ENCODE results near the gene ROR2.

The ROR2 gene

GRCh38 chr9:91781116-91781515, 168.9 kb downstream of the ROR2 start:
- H3K4me1 Mint-ChIP-seq (ENCODE audit: low read depth): peaks cover 35% of the 10 kb centered on the region
- no peak overlapping the region for H3K27ac Mint-ChIP-seq
- H3K9me3 Mint-ChIP-seq (ENCODE audit: low read depth): no peaks in the 10 kb centered on the region
- peaks cover 9% of the 10 kb centered on the region for H3K27me3 Mint-ChIP-seq
- no peaks in the 10 kb centered on the region for H3K36me3 Mint-ChIP-seq
- H3K4me3 Mint-ChIP-seq: no peak overlapping the region

GRCh38 chr9:91778031-91778430, 172.0 kb downstream of the ROR2 start:
- Mint-ChIP-seq H3K36me3 (no peaks in the 10 kb centered on the region), H3K4me3 (no peak overlapping the region), H3K4me1 (ENCODE audit: low read depth) (peaks cover 13% of the 10 kb centered on the region), H3K27ac (no peak overlapping the region), H3K27me3 (peaks cover 5% of the 10 kb centered on the region), H3K9me3 (ENCODE audit: low read depth) (no peaks in the 10 kb centered on the region)

GRCh38 chr9:91777292-91777830, 172.7 kb downstream of the ROR2 start:
- H3K36me3 Mint-ChIP-seq: no peaks in the 10 kb centered on the region
- no peaks in the 10 kb centered on the region for H3K9me3 Mint-ChIP-seq (ENCODE audit: low read depth)
- peaks cover 6% of the 10 kb centered on the region for H3K4me1 Mint-ChIP-seq (ENCODE audit: low read depth)
- no peak overlapping the region for H3K4me3 Mint-ChIP-seq
- H3K27me3 Mint-ChIP-seq: peaks cover 5% of the 10 kb centered on the region
- no peak overlapping the region for H3K27ac Mint-ChIP-seq

- no peak overlapping the region for H3K4me3 Mint-ChIP-seq
- no peak overlapping the region for H3K27ac Mint-ChIP-seq
- no peaks in the 10 kb centered on the region for H3K36me3 Mint-ChIP-seq
- H3K4me1 Mint-ChIP-seq (ENCODE audit: low read depth): peaks cover 3% of the 10 kb centered on the region
- no peaks in the 10 kb centered on the region for H3K9me3 Mint-ChIP-seq (ENCODE audit: low read depth)
- peaks cover 5% of the 10 kb centered on the region for H3K27me3 Mint-ChIP-seq
Observed at GRCh38 chr9:91776409-91777291, 173.4 kb downstream of the ROR2 start.

- H3K4me1 Mint-ChIP-seq (ENCODE audit: low read depth): no peaks in the 10 kb centered on the region
- no peak overlapping the region for H3K27ac Mint-ChIP-seq
- H3K27me3 Mint-ChIP-seq: peaks cover 5% of the 10 kb centered on the region
- H3K9me3 Mint-ChIP-seq (ENCODE audit: low read depth): no peaks in the 10 kb centered on the region
- H3K4me3 Mint-ChIP-seq: no peak overlapping the region
- H3K36me3 Mint-ChIP-seq: no peaks in the 10 kb centered on the region
Observed at GRCh38 chr9:91775708-91776028, 174.4 kb downstream of the ROR2 start.

- Mint-ChIP-seq H3K36me3 (no peaks in the 10 kb centered on the region), H3K27me3 (peaks cover 5% of the 10 kb centered on the region), H3K4me3 (no peak overlapping the region), H3K9me3 (ENCODE audit: low read depth) (no peaks in the 10 kb centered on the region), H3K4me1 (ENCODE audit: low read depth) (no peaks in the 10 kb centered on the region), H3K27ac (no peak overlapping the region)
Observed at GRCh38 chr9:91775011-91775707, 174.9 kb downstream of the ROR2 start.

- no peak overlapping the region for H3K4me3 Mint-ChIP-seq
- peaks cover 9% of the 10 kb centered on the region for H3K27me3 Mint-ChIP-seq
- no peak overlapping the region for H3K27ac Mint-ChIP-seq
- H3K4me1 Mint-ChIP-seq (ENCODE audit: low read depth): no peaks in the 10 kb centered on the region
- no peaks in the 10 kb centered on the region for H3K36me3 Mint-ChIP-seq
- no peaks in the 10 kb centered on the region for H3K9me3 Mint-ChIP-seq (ENCODE audit: low read depth)
Observed at GRCh38 chr9:91773156-91773555, 176.9 kb downstream of the ROR2 start.

GRCh38 chr9:91771864-91772263, 178.2 kb downstream of the ROR2 start:
- Mint-ChIP-seq H3K27ac (no peak overlapping the region), H3K4me1 (ENCODE audit: low read depth) (no peaks in the 10 kb centered on the region), H3K27me3 (peaks cover 15% of the 10 kb centered on the region), H3K4me3 (no peak overlapping the region), H3K36me3 (no peaks in the 10 kb centered on the region), H3K9me3 (ENCODE audit: low read depth) (no peaks in the 10 kb centered on the region)

GRCh38 chr9:91771027-91771426, 179.0 kb downstream of the ROR2 start:
- Mint-ChIP-seq H3K9me3 (ENCODE audit: low read depth) (no peaks in the 10 kb centered on the region), H3K27me3 (peaks cover 20% of the 10 kb centered on the region), H3K36me3 (no peaks in the 10 kb centered on the region), H3K4me1 (ENCODE audit: low read depth) (no peaks in the 10 kb centered on the region), H3K4me3 (no peak overlapping the region), H3K27ac (no peak overlapping the region)

GRCh38 chr9:91770229-91770628, 179.8 kb downstream of the ROR2 start:
- no peaks in the 10 kb centered on the region for H3K9me3 Mint-ChIP-seq (ENCODE audit: low read depth)
- H3K4me3 Mint-ChIP-seq: no peak overlapping the region
- H3K4me1 Mint-ChIP-seq (ENCODE audit: low read depth): no peaks in the 10 kb centered on the region
- H3K36me3 Mint-ChIP-seq: no peaks in the 10 kb centered on the region
- H3K27me3 Mint-ChIP-seq: peaks cover 17% of the 10 kb centered on the region
- no peak overlapping the region for H3K27ac Mint-ChIP-seq

- H3K9me3 Mint-ChIP-seq (ENCODE audit: low read depth): no peaks in the 10 kb centered on the region
- no peaks in the 10 kb centered on the region for H3K4me1 Mint-ChIP-seq (ENCODE audit: low read depth)
- H3K27ac Mint-ChIP-seq: no peak overlapping the region
- no peak overlapping the region for H3K4me3 Mint-ChIP-seq
- peaks cover 15% of the 10 kb centered on the region for H3K27me3 Mint-ChIP-seq
- H3K36me3 Mint-ChIP-seq: no peaks in the 10 kb centered on the region
Observed at GRCh38 chr9:91768977-91769916, 180.8 kb downstream of the ROR2 start.

GRCh38 chr9:91768507-91768906, 181.5 kb downstream of the ROR2 start:
- Mint-ChIP-seq H3K36me3 (no peaks in the 10 kb centered on the region), H3K27ac (no peak overlapping the region), H3K4me1 (ENCODE audit: low read depth) (no peaks in the 10 kb centered on the region), H3K9me3 (ENCODE audit: low read depth) (no peaks in the 10 kb centered on the region), H3K27me3 (peaks cover 15% of the 10 kb centered on the region), H3K4me3 (no peak overlapping the region)

GRCh38 chr9:91766315-91767069, 183.5 kb downstream of the ROR2 start:
- H3K4me1 Mint-ChIP-seq (ENCODE audit: low read depth): no peaks in the 10 kb centered on the region
- no peak overlapping the region for H3K27ac Mint-ChIP-seq
- H3K36me3 Mint-ChIP-seq: no peaks in the 10 kb centered on the region
- H3K4me3 Mint-ChIP-seq: no peak overlapping the region
- H3K27me3 Mint-ChIP-seq: peaks cover 15% of the 10 kb centered on the region
- peaks cover 5% of the 10 kb centered on the region for H3K9me3 Mint-ChIP-seq (ENCODE audit: low read depth)

- no peak overlapping the region for H3K27ac Mint-ChIP-seq
- H3K4me1 Mint-ChIP-seq (ENCODE audit: low read depth): no peaks in the 10 kb centered on the region
- no peaks in the 10 kb centered on the region for H3K36me3 Mint-ChIP-seq
- peaks cover 15% of the 10 kb centered on the region for H3K27me3 Mint-ChIP-seq
- H3K9me3 Mint-ChIP-seq (ENCODE audit: low read depth): peaks cover 7% of the 10 kb centered on the region
- no peak overlapping the region for H3K4me3 Mint-ChIP-seq
Observed at GRCh38 chr9:91765296-91765695, 184.7 kb downstream of the ROR2 start.

Measured in activated naive CD8-positive, alpha-beta T cell (primary cell).